ENCODE measurements around the gene CTBP2. TPM values are rescaled to one million over a fixed set of nuclear protein-coding genes. Genes with fewer than 3 reads are reported as not detected.
A peak's percentile ranks its signal among the peaks of the same experiment; 100 is the strongest.

The CTBP2 gene
- total RNA-seq, 2 experiments from 2014 or later = 0.17 TPM; not detected in 1

DNA sequence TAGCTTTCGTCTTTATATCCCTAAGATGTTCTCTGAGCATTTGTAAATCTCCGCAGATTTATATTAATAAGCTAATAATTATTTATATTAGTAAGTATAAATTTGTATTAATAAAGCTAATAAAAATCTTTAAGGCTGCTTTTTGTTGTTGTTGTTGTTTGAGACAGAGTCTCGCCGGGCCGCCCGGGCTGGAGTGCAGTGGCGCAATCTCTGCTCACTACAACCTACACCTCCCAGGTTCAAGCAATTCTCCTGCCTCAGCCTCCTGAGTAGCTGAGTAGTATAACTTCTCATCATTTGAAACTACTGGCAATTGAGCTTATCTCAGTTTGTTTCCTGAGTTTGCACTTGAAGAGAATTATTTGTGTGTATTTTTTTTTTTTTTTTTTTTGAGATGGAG is 223.6 kb downstream of the CTBP2 start:
- Mint-ChIP-seq H3K4me3 (no peak overlapping the region), H3K4me1 (ENCODE audit: low read depth) (peaks cover 64% of the 10 kb centered on the region), H3K9me3 (peaks cover 3% of the 10 kb centered on the region), H3K27ac (no peak overlapping the region), H3K27me3 (no peaks in the 10 kb centered on the region), H3K36me3 (ENCODE audit: low read depth) (peaks cover 12% of the 10 kb centered on the region)
- H3K4me1 ChIP-seq (ENCODE audit: insufficient read depth, low read length) = peaks cover 6% of the 10 kb centered on the region
- ChIA-PET CTCF (interaction anchor here (1.1 kb wide), 1 partner anchor 10 kb away, joined by 4 read pairs; no protein-coding TSS in a partner anchor), POLR2A (no interaction called here)
- ATAC-seq (ENCODE audit: poor library complexity) (no peak), DNase-seq (no peak)
- H3K27ac ChIP-seq (ENCODE audit: low read depth in 1 of 2, low read length in 2 of 2) = no peak overlapping the region
- no peak for TF ChIP-seq CTCF (IDR thresholded peaks at IDR 0.05)
- H3K36me3 ChIP-seq (ENCODE audit: insufficient read depth, low read length) = no peaks in the 10 kb centered on the region
- no peaks in the 10 kb centered on the region for H3K27me3 ChIP-seq (ENCODE audit: control insufficient read depth in 1 of 2, insufficient read depth in 2 of 2, low read length in 2 of 2)
- H3K9me3 ChIP-seq (ENCODE audit: control insufficient read depth in 1 of 2, insufficient read depth in 1 of 2, low read length in 2 of 2) = no peaks in the 10 kb centered on the region
- H3K4me3 ChIP-seq (ENCODE audit: low read length) = no peak overlapping the region
- intact Hi-C loops (cut with DNase I, micrococcal nuclease) = no loop called here

DNA sequence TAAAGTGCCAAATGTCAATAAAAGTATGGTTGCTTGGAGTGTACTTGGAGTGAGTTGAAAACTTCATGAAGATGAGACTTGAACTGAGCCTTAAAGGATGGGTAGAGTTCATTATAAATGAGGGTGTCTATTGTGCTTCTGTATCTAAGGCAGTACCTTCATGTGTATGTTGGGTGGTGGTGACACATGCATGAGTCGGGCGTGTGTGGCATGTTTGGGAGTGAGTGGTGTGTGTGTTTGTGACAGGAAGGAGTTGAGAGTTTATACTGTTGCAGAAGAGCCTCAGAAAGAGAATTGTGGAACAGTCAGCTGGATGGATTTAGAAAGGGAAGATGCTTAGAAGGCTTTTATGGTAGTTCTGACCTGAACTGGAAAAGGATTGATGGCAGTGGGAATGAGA is 224.4 kb downstream of the CTBP2 start:
- TF ChIP-seq CTCF (IDR thresholded peaks at IDR 0.05) = no peak
- Histone ChIP-seq H3K4me1 (ENCODE audit: insufficient read depth, low read length) (peaks cover 2% of the 10 kb centered on the region), H3K4me3 (ENCODE audit: low read length) (no peak overlapping the region), H3K27me3 (ENCODE audit: control insufficient read depth in 1 of 2, insufficient read depth in 2 of 2, low read length in 2 of 2) (no peaks in the 10 kb centered on the region), H3K9me3 (ENCODE audit: control insufficient read depth in 1 of 2, insufficient read depth in 1 of 2, low read length in 2 of 2) (no peaks in the 10 kb centered on the region), H3K36me3 (ENCODE audit: insufficient read depth, low read length) (no peaks in the 10 kb centered on the region), H3K27ac (ENCODE audit: low read depth in 1 of 2, low read length in 2 of 2) (no peak overlapping the region)
- H3K36me3 Mint-ChIP-seq (ENCODE audit: low read depth) = peaks cover 21% of the 10 kb centered on the region
- CTCF ChIA-PET = interaction anchor here (1.1 kb wide), 1 partner anchor 9 kb away, joined by 4 read pairs; no protein-coding TSS in a partner anchor
- ATAC-seq (ENCODE audit: poor library complexity) (no peak), DNase-seq (peak in 1 of 14 experiments; percentile 11)
- intact Hi-C loops (cut with DNase I, micrococcal nuclease) = no loop called here
- H3K4me3 Mint-ChIP-seq = peak overlapping the region; percentile 3
- peaks cover 64% of the 10 kb centered on the region for H3K4me1 Mint-ChIP-seq (ENCODE audit: low read depth)
- POLR2A ChIA-PET = no interaction called here
- H3K27me3 Mint-ChIP-seq = no peaks in the 10 kb centered on the region
- H3K9me3 Mint-ChIP-seq = peaks cover 5% of the 10 kb centered on the region
- H3K27ac Mint-ChIP-seq = no peak overlapping the region

Small RNAs within 50 kb of the gene (microRNA-seq; reads per million reads assigned to microRNA genes)
- not detected for gene MIR4296 (ENCODE audit: borderline microRNAs expressed, borderline replicate concordance)

Other genes starting within 250 kb of the CTBP2 start
- gene ZRANB1, start 218.4 kb downstream of the CTBP2 start, total RNA-seq = 10 to 100 TPM; 21.2 to 22.2 TPM

Data from CD4-positive, alpha-beta T cell (primary cell).